ENCODE measurements around the gene CDC37.
"Not testable (repeated sequence)": the region's sequence is repeated elsewhere in the genome, so short reads cannot be mapped to it uniquely, and the experiment has no call there.

Gene CDC37

GRCh38 chr19:10393137-10393536 lies 10.2 kb downstream of the CDC37 start:
- H3K4me3 ChIP-seq (ENCODE audit: low read length): no peak overlapping the region
- no peak for TF ChIP-seq CTCF (IDR thresholded peaks at IDR 0.05; ENCODE audit: insufficient read depth, low read depth, low read length, missing control alignments)
- no peak for DNase-seq (ENCODE audit: low read depth)

GRCh38 chr19:10392120-10392519 lies 11.2 kb downstream of the CDC37 start:
- DNase-seq (ENCODE audit: low read depth): no peak
- no peak overlapping the region for H3K4me3 ChIP-seq (ENCODE audit: low read length)
- TF ChIP-seq CTCF (IDR thresholded peaks at IDR 0.05; ENCODE audit: insufficient read depth, low read depth, low read length, missing control alignments): no peak

- peak; percentile 85 for DNase-seq (ENCODE audit: low read depth)
- TF ChIP-seq CTCF (IDR thresholded peaks at IDR 0.05; ENCODE audit: insufficient read depth, low read depth, low read length, missing control alignments): peak; percentile 93
Measured at GRCh38 chr19:10390652-10391286, 12.6 kb downstream of the CDC37 start.

GRCh38 chr19:10389863-10390262 lies 13.5 kb downstream of the CDC37 start:
- DNase-seq (ENCODE audit: low read depth): no peak
- no peak overlapping the region for H3K4me3 ChIP-seq (ENCODE audit: low read length)
- peak; percentile 9 for TF ChIP-seq CTCF (IDR thresholded peaks at IDR 0.05; ENCODE audit: insufficient read depth, low read depth, low read length, missing control alignments)

More at GRCh38 chr19:10390652-10391286, 12.6 kb downstream of the CDC37 start:
- no peak overlapping the region for H3K4me3 ChIP-seq (ENCODE audit: low read length)

- no peak overlapping the region for H3K4me3 ChIP-seq (ENCODE audit: low read length)
- peak; percentile 79 for DNase-seq (ENCODE audit: low read depth)
- TF ChIP-seq CTCF (IDR thresholded peaks at IDR 0.05; ENCODE audit: insufficient read depth, low read depth, low read length, missing control alignments): peak; percentile 96
Measured at GRCh38 chr19:10388957-10389356, 14.4 kb downstream of the CDC37 start.

- TF ChIP-seq CTCF (IDR thresholded peaks at IDR 0.05; ENCODE audit: insufficient read depth, low read depth, low read length, missing control alignments): no peak
- H3K4me3 ChIP-seq (ENCODE audit: low read length): no peak overlapping the region
- DNase-seq (ENCODE audit: low read depth): no peak
Measured at GRCh38 chr19:10384580-10384979, 18.8 kb downstream of the CDC37 start.

- DNase-seq (ENCODE audit: low read depth): not testable (repeated sequence)
Measured at GRCh38 chr19:10383223-10383499, 20.2 kb downstream of the CDC37 start.

More at GRCh38 chr19:10383223-10383499, 20.2 kb downstream of the CDC37 start:
- H3K4me3 ChIP-seq (ENCODE audit: low read length): not testable (repeated sequence)

Measured in epithelial cell of esophagus (primary cell).